HG03025 (cell line): ENCODE results near the gene TCERG1L.
"Not testable (repeated sequence)": the region's sequence is repeated elsewhere in the genome, so short reads cannot be mapped to it uniquely, and the experiment has no call there.

ENCODE experiments used
- ATAC-seq: cut with Tn5 transposase; IDR thresholded peaks from one replicate; pipeline ENCODE4 v1.9.1; 2021; ENCODE audit warnings: mild to moderate bottlenecking, moderate library complexity; ENCODE audit not compliant: unreplicated experiment, low FRiP score

The TCERG1L gene, protein sequence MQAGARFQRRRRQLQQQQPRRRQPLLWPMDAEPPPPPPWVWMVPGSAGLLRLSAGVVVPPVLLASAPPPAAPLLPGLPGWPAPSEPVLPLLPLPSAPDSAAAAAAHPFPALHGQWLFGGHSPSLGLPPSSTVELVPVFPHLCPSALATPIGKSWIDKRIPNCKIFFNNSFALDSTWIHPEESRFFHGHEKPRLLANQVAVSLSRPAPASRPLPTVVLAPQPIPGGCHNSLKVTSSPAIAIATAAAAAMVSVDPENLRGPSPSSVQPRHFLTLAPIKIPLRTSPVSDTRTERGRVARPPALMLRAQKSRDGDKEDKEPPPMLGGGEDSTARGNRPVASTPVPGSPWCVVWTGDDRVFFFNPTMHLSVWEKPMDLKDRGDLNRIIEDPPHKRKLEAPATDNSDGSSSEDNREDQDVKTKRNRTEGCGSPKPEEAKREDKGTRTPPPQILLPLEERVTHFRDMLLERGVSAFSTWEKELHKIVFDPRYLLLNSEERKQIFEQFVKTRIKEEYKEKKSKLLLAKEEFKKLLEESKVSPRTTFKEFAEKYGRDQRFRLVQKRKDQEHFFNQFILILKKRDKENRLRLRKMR

DNA sequence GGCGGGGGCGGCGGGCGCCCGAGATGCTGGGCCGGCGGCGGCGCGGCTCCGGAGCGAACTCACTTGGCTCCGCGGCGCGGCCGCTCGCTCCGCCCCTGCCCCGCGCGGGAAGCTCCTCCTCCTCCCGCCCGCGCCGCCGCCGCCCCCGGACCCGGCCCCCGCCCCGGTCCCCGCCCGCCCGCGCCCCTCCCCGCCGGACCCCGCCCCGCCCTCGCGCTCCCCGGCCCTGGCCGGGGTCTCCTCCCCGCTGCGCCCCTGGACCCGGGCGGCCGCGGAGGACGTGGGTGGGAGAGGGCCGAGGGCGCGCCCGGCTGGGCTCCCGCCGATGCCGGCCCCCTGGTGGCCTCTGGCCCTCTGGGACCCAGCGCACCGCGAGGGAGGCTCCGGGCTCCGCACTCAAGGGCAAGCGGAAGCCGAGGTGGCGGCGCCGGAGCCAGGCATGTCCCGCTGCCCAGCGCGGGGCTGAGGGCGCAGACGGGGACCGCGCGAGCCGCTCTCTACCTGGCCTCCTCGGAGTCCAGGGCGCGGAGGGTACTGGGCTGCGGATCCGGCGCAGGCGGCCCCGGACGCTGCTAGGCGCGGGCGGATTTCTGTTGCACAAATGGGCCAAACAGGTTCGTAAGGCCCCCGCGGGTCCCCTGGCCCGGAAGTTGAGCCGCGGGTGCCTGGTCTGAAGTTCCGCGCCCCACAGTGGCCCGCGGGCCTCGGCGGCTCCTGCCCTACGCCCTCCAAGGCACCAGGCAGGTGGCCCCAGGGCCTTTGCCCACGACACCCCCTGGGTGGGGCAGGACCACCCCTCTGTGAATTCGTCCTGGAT lies at the start of gene TCERG1L:
TSS of gene TCERG1L (minus strand) at position 61 of the 817 bp plus-strand sequence. CDS start 86 bp downstream, outside the sequence.
- ATAC-seq: no peak

DNA sequence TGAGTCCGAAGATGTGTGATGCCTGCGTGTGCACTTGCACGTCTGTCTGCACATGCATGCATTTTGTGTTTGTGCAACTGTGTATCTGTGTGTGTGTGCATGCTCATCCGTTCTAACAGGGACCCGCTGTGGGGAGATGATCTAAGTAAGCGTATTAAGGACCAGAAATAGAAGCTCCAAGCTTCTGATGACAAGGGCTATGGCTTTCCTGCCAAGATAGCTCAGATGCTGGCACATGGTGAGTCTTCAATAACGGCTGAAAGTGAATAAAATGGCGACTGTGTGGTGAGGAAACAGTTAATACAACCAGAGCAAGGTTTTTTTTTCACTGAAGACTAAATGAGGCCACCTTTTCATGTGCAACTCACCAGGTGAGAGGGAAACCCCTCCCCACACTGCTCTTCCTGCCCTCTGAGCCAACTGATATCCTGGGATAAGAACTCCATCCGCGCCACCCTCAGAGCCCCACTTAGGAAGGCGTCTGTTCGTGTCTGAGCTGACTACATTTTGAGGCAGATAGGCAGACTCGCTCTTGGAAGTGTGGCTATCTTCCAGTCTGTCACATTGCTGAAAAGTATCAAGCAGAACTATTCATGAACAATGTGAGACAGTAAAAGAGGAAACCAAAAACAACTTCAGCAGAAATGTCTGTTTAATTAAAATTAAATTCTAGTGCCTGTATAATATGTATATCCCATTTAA lies 47.4 kb upstream of the TCERG1L start:
- ATAC-seq: no peak

- no peak for ATAC-seq
These were observed 44.9 kb upstream of the TCERG1L start for GRCh38 chr10:131356442-131356841.

DNA sequence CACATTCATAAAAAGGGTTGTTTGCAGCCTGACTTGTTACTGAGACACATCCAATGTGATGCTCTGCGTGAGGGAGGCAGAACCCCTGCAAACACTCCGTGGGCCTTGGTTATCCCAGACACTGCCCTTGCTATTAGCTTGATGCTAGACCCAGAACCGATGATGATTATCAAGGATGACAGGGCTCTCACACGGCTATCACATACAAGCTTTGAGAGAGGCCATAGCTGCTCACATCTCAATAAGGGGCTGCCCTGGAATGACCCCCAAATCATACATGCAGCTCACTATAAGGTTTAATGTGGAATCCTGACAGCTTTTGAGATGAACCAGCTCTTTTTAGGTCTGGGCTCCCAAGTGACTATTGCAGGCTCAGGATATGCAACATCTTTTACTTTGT lies 44.4 kb upstream of the TCERG1L start:
- ATAC-seq: no peak

DNA sequence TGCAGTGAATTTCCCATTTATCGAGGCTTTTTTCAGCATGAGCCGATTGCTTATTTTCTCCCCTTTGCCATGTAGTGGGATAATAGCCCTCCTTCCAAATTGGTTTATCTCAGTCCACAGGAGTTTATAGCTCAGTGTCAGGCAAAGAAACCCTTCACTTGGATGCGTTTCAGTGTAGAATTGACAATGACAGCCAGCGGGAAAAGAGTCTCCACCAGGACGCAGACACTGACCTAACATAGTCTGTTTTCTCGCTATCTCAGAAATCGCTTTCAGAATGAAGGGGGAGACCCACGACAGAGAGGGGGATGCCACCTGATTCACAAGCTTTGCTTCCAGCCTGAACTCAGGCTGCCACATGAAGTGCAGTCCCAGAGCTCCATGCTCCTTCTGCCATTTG lies 43.5 kb upstream of the TCERG1L start:
- no peak for ATAC-seq

- ATAC-seq: no peak
These were observed 42.9 kb upstream of the TCERG1L start for GRCh38 chr10:131354380-131354779.

GRCh38 chr10:131352765-131353290 lies 41.3 kb upstream of the TCERG1L start:
- no peak for ATAC-seq

DNA sequence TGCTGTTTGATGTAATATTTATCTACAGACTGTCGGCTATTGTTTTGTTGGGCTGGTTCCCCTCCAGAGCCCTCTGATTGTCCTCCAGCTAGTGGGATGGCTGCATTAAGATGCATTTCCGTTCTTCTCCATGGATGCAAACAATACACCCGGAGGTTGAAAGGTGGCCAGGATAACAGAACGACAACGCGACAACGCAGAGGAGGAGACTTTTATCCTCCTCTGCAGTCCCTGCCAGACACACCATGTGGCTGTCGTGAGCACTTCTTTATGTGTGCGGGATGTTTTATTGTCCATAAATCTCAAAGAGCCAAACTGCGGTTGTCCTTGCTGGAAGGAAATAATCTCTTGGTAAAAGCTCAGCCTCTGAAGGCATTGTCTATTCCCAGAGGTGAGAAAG lies 39.1 kb upstream of the TCERG1L start:
- no peak for ATAC-seq

GRCh38 chr10:131350245-131350644 lies 38.7 kb upstream of the TCERG1L start:
- no peak for ATAC-seq

DNA sequence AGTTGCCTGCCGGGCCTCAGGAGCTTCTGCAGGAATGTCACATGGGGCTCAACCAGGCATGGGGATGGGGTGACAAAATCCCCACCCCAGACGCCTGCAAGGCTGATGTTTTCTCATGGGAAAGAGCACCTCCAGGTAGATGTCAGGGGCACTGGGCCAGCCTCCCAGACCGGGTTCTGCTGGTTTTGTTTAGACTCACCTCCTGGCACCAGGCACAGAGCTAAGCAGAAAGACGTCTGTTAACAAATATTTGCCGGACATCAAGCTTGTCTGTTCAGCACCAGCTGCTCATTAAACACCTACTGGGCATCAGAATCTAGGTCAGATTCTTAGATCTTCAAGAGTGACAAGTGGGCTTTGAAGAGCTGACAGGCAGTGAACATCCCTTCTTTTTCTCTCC lies 34.9 kb upstream of the TCERG1L start:
- ATAC-seq: no peak

GRCh38 chr10:131345691-131346090 lies 34.2 kb upstream of the TCERG1L start:
- ATAC-seq: no peak

DNA sequence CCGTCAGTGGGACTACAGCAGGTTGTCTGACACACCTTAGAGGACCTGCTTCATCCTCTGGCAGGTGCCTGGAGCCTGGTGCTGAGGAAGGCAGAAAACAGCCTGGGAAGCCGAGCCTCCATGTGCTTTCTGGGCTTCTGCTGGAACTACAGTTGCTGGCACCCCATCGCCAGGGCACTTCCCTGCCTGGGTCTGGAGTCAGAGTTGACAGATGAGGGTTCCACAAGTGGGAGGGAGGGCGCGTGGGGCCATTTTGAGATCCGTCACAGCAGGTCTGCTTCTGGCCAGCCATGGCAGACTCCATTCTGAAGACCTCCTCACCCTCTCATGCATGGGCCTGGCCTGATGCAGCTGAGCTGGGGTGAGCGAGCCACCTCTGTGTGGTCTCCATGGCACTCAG lies 33.2 kb upstream of the TCERG1L start:
- no peak for ATAC-seq

DNA sequence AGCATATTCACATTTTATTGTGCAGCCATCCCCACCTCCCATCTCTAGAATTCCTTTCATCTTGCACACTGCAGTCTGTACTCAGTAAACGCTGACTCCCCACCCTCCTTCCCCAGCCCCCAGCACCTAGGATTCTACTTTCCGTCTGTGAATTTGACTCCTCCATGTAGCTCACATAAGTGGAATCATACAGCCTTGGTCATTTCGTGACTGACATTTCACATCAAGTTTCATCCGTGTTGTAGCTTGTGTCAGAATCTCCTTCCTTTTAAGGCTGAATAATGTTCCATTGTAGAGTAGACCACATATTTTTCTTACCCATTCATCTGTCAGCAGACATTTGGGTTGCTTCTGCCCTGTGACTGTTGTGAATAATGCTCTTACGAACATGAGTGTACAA lies 26.2 kb upstream of the TCERG1L start:
- ATAC-seq: no peak

DNA sequence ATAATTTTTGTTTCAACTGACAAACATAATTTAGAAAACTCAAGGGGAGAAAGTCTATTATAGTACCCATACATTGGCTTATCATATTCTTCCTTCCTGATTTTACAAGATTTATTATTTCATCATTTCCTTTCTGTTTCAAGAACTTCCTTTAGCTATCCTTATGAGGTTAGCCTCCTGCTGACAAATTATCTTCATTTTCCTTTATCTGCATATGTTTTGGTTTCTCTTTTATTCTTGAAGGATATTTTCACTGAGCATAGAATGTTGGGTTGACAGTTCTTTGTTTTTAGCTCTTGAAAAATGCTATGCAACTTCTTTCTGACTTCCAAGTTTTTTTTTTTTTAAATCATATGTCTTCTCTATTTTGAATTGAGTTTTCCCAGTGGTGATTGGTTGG lies 21.3 kb upstream of the TCERG1L start:
- no peak for ATAC-seq

GRCh38 chr10:131323880-131324279 lies 12.4 kb upstream of the TCERG1L start:
- ATAC-seq: no peak

DNA sequence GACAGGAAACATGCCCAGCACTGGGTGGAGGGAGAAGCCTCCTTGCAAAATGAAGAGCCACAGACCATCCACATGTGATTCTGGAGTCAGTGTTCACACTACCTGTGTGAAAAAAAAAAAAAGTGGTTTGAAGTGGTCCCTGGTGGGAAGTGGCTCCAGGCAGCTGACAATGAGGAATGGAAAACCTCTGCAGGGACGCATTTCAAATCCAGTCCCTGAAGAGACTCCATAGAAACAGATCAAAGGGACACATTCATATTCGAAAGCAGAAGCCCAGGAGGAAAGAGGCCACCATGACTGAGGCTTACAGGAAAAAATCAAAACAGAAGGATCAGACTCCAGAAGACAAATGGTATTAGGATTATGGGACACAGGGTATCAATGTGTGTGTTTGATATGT lies 11.5 kb upstream of the TCERG1L start:
- no peak for ATAC-seq

DNA sequence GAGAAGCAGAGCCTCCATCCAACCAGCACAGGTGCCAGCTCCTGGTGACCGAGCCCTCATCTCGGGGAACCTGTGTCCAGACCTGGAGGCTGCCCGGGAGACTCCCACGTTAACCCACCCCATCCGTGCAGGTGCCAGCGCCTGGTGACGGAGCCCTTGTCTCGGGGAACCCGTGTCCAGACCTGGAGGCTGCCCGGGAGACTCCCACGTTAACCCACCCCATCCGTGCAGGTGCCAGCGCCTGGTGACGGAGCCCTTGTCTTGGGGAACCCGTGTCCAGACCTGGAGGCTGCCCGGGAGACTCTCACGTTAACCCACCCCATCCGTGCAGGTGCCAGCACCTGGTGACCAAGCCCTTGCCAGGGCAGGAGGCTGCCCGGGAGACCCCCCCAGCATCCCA lies 11.1 kb upstream of the TCERG1L start:
- ATAC-seq: not testable (repeated sequence)

DNA sequence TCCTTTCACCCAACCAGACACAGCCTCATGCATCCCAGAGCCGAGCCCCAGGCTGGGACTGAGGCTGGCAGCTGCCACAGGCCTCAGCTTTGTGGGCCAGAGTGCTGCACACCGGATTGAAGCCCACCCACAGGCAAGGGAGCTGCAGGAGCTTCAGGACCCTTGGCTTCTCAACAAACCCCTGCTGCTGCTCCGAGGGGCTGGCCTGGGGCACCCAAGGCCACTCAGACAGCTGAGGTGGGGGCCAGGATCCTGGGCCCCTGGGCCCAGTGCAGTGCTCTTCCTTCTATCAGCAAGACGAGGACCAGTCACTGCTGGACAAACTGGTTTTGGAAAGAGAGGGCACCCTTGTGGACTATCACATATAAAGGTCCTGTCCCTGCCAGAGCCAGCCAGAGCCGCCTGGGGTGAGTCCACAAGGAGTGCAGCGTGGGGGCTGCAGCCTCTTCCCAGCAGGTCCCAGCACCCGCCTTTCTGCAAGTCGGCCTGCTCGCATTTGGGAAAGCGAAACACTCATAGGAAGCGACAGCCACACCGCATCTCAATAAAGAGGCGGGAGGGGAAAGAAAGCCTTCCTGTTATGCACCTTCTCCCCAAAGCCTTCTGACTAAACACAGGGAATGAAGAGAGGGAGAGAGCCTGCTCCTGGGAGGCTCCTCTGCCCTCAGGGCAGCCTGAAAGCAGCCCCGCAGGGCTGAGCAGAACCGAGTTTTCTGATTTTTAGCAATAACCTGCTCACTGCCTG lies 9.5 kb upstream of the TCERG1L start:
- ATAC-seq: no peak

GRCh38 chr10:131318814-131319213 lies 7.3 kb upstream of the TCERG1L start:
- no peak for ATAC-seq

DNA sequence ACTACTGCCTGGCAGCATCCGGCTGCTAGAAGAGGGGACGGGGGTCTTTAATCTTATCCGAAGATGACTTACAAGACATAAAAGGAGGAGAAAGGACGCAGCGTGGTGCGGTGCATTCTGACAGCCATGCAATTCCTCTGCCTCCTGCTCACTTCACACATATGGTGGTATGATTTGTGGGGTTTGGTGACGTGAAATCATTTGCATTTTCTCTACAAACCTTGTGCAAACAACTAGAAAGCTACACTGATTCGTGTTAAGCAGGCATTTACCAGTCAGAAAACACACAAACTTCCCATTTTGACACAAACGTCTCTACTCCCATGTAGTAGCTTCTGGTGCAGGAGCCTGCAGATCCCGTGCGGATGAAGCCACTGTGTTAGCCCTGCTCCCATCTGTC lies 6.8 kb upstream of the TCERG1L start:
- no peak for ATAC-seq
